ENCODE measurements around the gene PARVA. TPM values are rescaled to one million over a fixed set of nuclear protein-coding genes. Genes with fewer than 3 reads are reported as not detected.

PARVA gene
- total and polyA plus RNA-seq, 2 of the 4 experiments (the other 2 are of a cell fraction), result 65.2 to 80.2 TPM

DNA sequence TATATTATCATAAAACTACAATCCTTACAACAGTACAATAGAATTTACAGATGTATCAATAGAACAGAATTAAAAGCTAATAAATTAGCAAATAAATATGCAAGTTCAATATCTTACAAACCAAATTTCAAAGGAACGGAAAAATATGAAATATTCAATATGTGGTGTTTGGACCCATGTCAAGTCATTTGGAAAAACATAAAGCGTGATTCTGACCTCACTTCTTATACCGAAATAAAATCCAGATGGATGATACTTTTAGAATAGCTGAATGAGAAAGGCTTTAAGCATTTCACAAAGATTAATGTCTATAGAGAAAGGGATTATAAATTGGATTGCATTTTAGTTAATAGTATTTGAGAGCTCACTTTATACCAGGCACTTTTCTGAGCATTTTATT is 204.0 kb downstream of the PARVA start (continued):
- TF ChIP-seq CHD1 (IDR thresholded peaks at IDR 0.05; ENCODE audit: low read depth, low read length), result no peak
- no peak for TF ChIP-seq NFE2L2 (IDR thresholded peaks at IDR 0.05; ENCODE audit: low read depth, low read length)
- TF ChIP-seq, protein P1, sequence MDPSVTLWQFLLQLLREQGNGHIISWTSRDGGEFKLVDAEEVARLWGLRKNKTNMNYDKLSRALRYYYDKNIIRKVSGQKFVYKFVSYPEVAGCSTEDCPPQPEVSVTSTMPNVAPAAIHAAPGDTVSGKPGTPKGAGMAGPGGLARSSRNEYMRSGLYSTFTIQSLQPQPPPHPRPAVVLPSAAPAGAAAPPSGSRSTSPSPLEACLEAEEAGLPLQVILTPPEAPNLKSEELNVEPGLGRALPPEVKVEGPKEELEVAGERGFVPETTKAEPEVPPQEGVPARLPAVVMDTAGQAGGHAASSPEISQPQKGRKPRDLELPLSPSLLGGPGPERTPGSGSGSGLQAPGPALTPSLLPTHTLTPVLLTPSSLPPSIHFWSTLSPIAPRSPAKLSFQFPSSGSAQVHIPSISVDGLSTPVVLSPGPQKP (IDR thresholded peaks at IDR 0.05; ENCODE audit: borderline replicate concordance, low read depth, low read length), result no peak
- TF ChIP-seq MAZ (IDR thresholded peaks at IDR 0.05; ENCODE audit: borderline replicate concordance, low read depth, low read length), result no peak
- no peak for TF ChIP-seq FOS (IDR thresholded peaks at IDR 0.05; ENCODE audit: low read depth, low read length)

DNA sequence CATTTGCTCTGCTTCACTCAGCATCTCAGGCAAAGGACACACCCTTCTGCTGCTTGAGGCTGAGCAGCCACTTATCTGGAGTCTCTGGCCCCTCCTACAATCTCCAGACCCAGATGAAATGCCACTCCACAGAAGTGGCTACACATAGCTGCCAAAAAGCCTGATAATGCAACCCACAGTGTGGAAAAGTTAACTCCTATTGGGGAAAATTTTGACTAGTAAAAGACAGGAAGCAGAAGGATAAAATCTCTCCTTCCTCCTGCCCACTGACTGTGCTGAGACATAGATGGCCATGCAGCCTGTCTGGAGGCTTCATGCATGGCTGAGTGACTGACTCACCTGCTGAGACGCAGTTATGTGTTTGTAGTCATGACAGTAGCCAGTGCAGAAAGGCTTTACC is 204.6 kb downstream of the PARVA start:
- ChIA-PET CTCF (interaction anchor here (1.0 kb wide), 1 partner anchor 22 kb away, joined by 3 read pairs; no protein-coding TSS in a partner anchor), POLR2A (ENCODE audit: unreplicated experiment) (no interaction called here)
- no peak overlapping the region; the same call in 1 of the 2 replicates for H3K56ac ChIP-seq (ENCODE audit: extremely low read depth, insufficient read depth, low read length)
- intact Hi-C loops (cut with micrococcal nuclease) (no loop called here), in situ Hi-C loops (cut with MboI; ENCODE audit: low sequenced_read_pairs) (no loop called here), dilution Hi-C loops (cut with HindIII; ENCODE audit: low sequenced_read_pairs, unreplicated experiment) (no loop called here)
- H2AFZ ChIP-seq (replicated peaks; ENCODE audit: low read length, poor library complexity), result peak overlapping the region; percentile 76
- H3K23ac ChIP-seq (ENCODE audit: low read depth, low read length), result no peak overlapping the region
- TF ChIP-seq SMC3 (IDR thresholded peaks at IDR 0.05; ENCODE audit: low read depth, low read length), result 0 out of 2 replicates have a peak, but pooled peaks have one; percentile 3
- TF ChIP-seq CEBPB (IDR thresholded peaks at IDR 0.05; ENCODE audit: low read depth, low read length), result no peak
- TF ChIP-seq RAD21 (IDR thresholded peaks at IDR 0.05; ENCODE audit: low read length), result no peak; the same call in 1 of the 2 replicates
- peak; percentile 71 for TF ChIP-seq FOS (IDR thresholded peaks at IDR 0.05; ENCODE audit: low read depth, low read length)
- TF ChIP-seq NFE2L2 (IDR thresholded peaks at IDR 0.05; ENCODE audit: low read depth, low read length), result no peak
- no peak overlapping the region for H3K18ac ChIP-seq (ENCODE audit: low read depth, low read length)
- H3K4me1 ChIP-seq (ENCODE audit: control insufficient read depth, insufficient read depth, low read length), result peaks cover under 1% of the 10 kb centered on the region; the same call in 1 of the 2 replicates
- no peak overlapping the region for H4K5ac ChIP-seq (ENCODE audit: low read depth, low read length)
- no peak overlapping the region for H2AK5ac ChIP-seq (ENCODE audit: low read depth, low read length)
- H3K4me3 ChIP-seq (ENCODE audit: insufficient read depth, low read depth, low read length), result no peak overlapping the region
- H4K20me1 ChIP-seq (ENCODE audit: insufficient read depth, low read length), result no peaks in the 10 kb centered on the region
- peak; percentile 94 for ATAC-seq (ENCODE audit: low read depth)
- peak overlapping the region; percentile 9; the same call in 1 of the 2 replicates for H3K4me2 ChIP-seq (ENCODE audit: low read depth, low read length)
- peak overlapping the region; percentile 22; the same call in 1 of the 3 replicates for H2BK15ac ChIP-seq (ENCODE audit: low read depth, low read length)
- H2AK9ac ChIP-seq (replicated peaks; ENCODE audit: low read depth, low read length, poor library complexity), result no peak overlapping the region
- no CpG with 5 or more reads among the region's 1 CpG for WGBS, 2 experiments (ENCODE audit: extremely low coverage in 2 of 2, insufficient read length in 1 of 2)
- no peaks in the 10 kb centered on the region for H3K9me3 ChIP-seq (ENCODE audit: control insufficient read depth, insufficient read depth, low read length)
- H3K9ac ChIP-seq (ENCODE audit: low read depth, low read length), result no peak overlapping the region
- H3K14ac ChIP-seq (replicated peaks; ENCODE audit: low read depth, low read length), result 0 out of 2 replicates have a peak overlapping the region, but pooled peaks have one; percentile 27
- no peaks in the 10 kb centered on the region for H3K36me3 ChIP-seq (ENCODE audit: control insufficient read depth, insufficient read depth, low read length)
- no peaks in the 10 kb centered on the region for H3K27me3 ChIP-seq (ENCODE audit: control insufficient read depth, insufficient read depth, low read length)
- H2BK120ac ChIP-seq (ENCODE audit: low read depth, low read length), result peak overlapping the region; percentile 10; the same call in 1 of the 2 replicates
- no peak overlapping the region for H2BK5ac ChIP-seq (ENCODE audit: low read depth, low read length, poor library complexity, severe bottlenecking)
- peak; percentile 88 for DNase-seq
- H3K27ac ChIP-seq (ENCODE audit: insufficient read depth, low read length), result no peak overlapping the region
- BruUV-seq (replicated peaks), result no TSS peak
- no peaks in the 10 kb centered on the region for H3K79me1 ChIP-seq (ENCODE audit: low read depth in 1 of 2, low read length in 2 of 2)
- H4K91ac ChIP-seq (ENCODE audit: insufficient read depth, low read depth, low read length), result no peak overlapping the region
- peak overlapping the region; percentile 40; the same call in 1 of the 2 replicates for H3K4ac ChIP-seq (ENCODE audit: low read depth, low read length)
- H3K9me1 ChIP-seq (ENCODE audit: insufficient read depth, low read length), result peaks cover 6% of the 10 kb centered on the region; the same call in 1 of the 2 replicates
- peak overlapping the region; percentile 17; the same call in 1 of the 2 replicates for H2BK20ac ChIP-seq (ENCODE audit: low read depth, low read length)
- H4K8ac ChIP-seq (ENCODE audit: low read depth in 2 of 2, low read length in 2 of 2), result no peak overlapping the region
